ACC112 (cell line): ENCODE data around the gene EIF4E2.

Source experiments
- H2AFZ ChIP-seq: fragments of 200-600 bp; sonication (generic); one replicate; pipeline ENCODE4 v1.6.0; 2017; ENCODE audit warnings: antibody characterized with exemption, low read length; ENCODE audit not compliant: unreplicated experiment
- H3K27ac ChIP-seq: fragments of 200-600 bp; sonication (generic); 2 replicates; pipeline ENCODE4 v1.5.1; 2014; ENCODE audit warnings: low read depth, mild to moderate bottlenecking, antibody characterized with exemption, low read length, moderate library complexity
- H3K27me3 ChIP-seq: fragments of 200-600 bp; sonication (generic); 2 replicates; pipeline ENCODE4 v1.6.1; 2014; ENCODE audit warnings: mild to moderate bottlenecking, antibody characterized with exemption, low read length, moderate library complexity, mixed read lengths; ENCODE audit not compliant: insufficient read depth
- H3K36me3 ChIP-seq: fragments of 200-600 bp; sonication (generic); 2 replicates; pipeline ENCODE4 v1.6.1; 2016; ENCODE audit warnings: mild to moderate bottlenecking, antibody characterized with exemption, low read length, moderate library complexity, mixed read lengths; ENCODE audit not compliant: insufficient read depth
- H3K4me1 ChIP-seq: fragments of 200-600 bp; sonication (generic); one replicate; pipeline ENCODE4 v1.6.1; 2016; ENCODE audit warnings: low read length, mixed read lengths; ENCODE audit not compliant: insufficient read depth, unreplicated experiment, control insufficient read depth
- H3K4me3 ChIP-seq: fragments of 200-600 bp; sonication (generic); 2 replicates; pipeline ENCODE4 v1.5.1; 2014; ENCODE audit warnings: mild to moderate bottlenecking, low read depth, low read length
- H3K79me2 ChIP-seq: fragments of 200-600 bp; sonication (generic); one replicate; pipeline ENCODE4 v1.6.0; 2016; ENCODE audit warnings: low read length; ENCODE audit not compliant: control insufficient read depth, unreplicated experiment, insufficient read depth

EIF4E2 gene

GRCh38 chr2:232581725-232582124 is 31.2 kb downstream of the EIF4E2 start:
- Histone ChIP-seq H3K36me3 (no peaks in the 10 kb centered on the region), H3K4me1 (no peaks in the 10 kb centered on the region), H2AFZ (no peak overlapping the region)

DNA sequence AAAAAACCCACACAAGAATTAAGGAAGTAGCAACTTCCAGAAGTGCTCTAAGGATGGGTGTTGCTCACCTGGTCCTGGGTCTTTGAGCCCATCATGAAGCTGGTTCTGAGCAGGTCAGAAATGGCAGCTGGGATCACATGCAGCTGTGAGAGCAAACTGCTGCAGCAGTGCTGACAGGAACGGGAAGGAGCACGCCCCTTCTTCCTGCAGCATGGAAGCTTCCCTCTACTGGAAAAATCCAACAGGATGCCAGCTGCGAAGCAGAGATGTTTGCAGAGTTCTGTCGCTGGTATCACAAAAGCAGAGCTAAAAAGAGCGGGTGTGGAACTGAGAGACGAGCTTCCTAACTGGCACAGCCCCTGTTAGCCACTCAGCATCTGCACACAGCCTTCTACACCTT is 33.7 kb downstream of the EIF4E2 start:
- peaks cover 8% of the 10 kb centered on the region for H3K4me1 ChIP-seq
- no peak overlapping the region for H2AFZ ChIP-seq
- no peaks in the 10 kb centered on the region for H3K27me3 ChIP-seq
- no peaks in the 10 kb centered on the region for H3K36me3 ChIP-seq
- H3K79me2 ChIP-seq: no peaks in the 10 kb centered on the region
- H3K4me3 ChIP-seq: no peak overlapping the region
- no peak overlapping the region for H3K27ac ChIP-seq

More at GRCh38 chr2:232581725-232582124, 31.2 kb downstream of the EIF4E2 start:
- no peaks in the 10 kb centered on the region for H3K79me2 ChIP-seq
- H3K27ac ChIP-seq: no peak overlapping the region
- H3K27me3 ChIP-seq: no peaks in the 10 kb centered on the region
- H3K4me3 ChIP-seq: no peak overlapping the region

- Histone ChIP-seq H2AFZ (no peak overlapping the region), H3K4me1 (peaks cover 10% of the 10 kb centered on the region), H3K36me3 (no peaks in the 10 kb centered on the region), H3K27me3 (no peaks in the 10 kb centered on the region), H3K27ac (no peak overlapping the region), H3K4me3 (no peak overlapping the region), H3K79me2 (no peaks in the 10 kb centered on the region)
These were observed 36.5 kb downstream of the EIF4E2 start for GRCh38 chr2:232586943-232587505.

- Histone ChIP-seq H3K27ac (no peak overlapping the region), H3K27me3 (no peaks in the 10 kb centered on the region), H3K4me1 (peaks cover 11% of the 10 kb centered on the region), H3K36me3 (no peaks in the 10 kb centered on the region), H3K79me2 (no peaks in the 10 kb centered on the region), H2AFZ (no peak overlapping the region), H3K4me3 (no peak overlapping the region)
These were observed 37.0 kb downstream of the EIF4E2 start for GRCh38 chr2:232587512-232587911.

DNA sequence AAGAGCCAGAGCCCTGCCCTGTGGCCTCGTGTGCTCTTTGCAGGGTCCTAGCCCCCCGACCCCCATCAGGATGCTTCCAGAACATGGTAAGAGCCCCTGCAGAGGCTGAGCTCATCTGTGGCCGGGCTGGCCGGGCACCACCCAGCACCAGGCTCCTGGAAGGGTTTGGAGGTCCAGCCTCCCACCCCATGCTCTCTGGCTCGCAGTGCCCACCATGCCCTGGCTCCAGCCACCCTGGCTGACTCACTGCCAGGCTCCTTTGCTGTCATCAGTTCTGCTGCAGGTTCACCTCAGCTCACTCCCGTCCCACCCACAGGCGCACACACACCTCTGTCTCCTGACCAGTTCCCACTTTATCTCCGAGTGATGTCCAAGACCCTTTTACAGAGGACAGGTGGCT is 37.5 kb downstream of the EIF4E2 start:
- Histone ChIP-seq H3K79me2 (no peaks in the 10 kb centered on the region), H2AFZ (no peak overlapping the region), H3K4me1 (peaks cover 17% of the 10 kb centered on the region), H3K4me3 (no peak overlapping the region), H3K27me3 (no peaks in the 10 kb centered on the region), H3K27ac (no peak overlapping the region), H3K36me3 (no peaks in the 10 kb centered on the region)

GRCh38 chr2:232588680-232589585 is 38.4 kb downstream of the EIF4E2 start:
- Histone ChIP-seq H3K79me2 (no peaks in the 10 kb centered on the region), H3K4me3 (no peak overlapping the region), H3K4me1 (peaks cover 20% of the 10 kb centered on the region), H3K27me3 (no peaks in the 10 kb centered on the region), H2AFZ (no peak overlapping the region), H3K27ac (peak overlapping the region; percentile 34; the same call in 1 of the 2 replicates), H3K36me3 (no peaks in the 10 kb centered on the region)

GRCh38 chr2:232592772-232593395 is 42.4 kb downstream of the EIF4E2 start:
- peak overlapping the region; percentile 50; the same call in 1 of the 2 replicates for H3K27ac ChIP-seq
- H3K36me3 ChIP-seq: no peaks in the 10 kb centered on the region
- H3K4me3 ChIP-seq: no peak overlapping the region
- H3K27me3 ChIP-seq: no peaks in the 10 kb centered on the region
- H3K79me2 ChIP-seq: no peaks in the 10 kb centered on the region
- no peak overlapping the region for H2AFZ ChIP-seq
- peaks cover 20% of the 10 kb centered on the region for H3K4me1 ChIP-seq

- Histone ChIP-seq H3K4me1 (peaks cover 14% of the 10 kb centered on the region), H3K27ac (no peak overlapping the region), H3K79me2 (no peaks in the 10 kb centered on the region), H3K4me3 (no peak overlapping the region), H3K36me3 (no peaks in the 10 kb centered on the region), H3K27me3 (no peaks in the 10 kb centered on the region), H2AFZ (no peak overlapping the region)
These were observed 43.5 kb downstream of the EIF4E2 start for GRCh38 chr2:232593982-232594381.

- peaks cover 8% of the 10 kb centered on the region for H3K4me1 ChIP-seq
- H3K36me3 ChIP-seq: no peaks in the 10 kb centered on the region
- no peak overlapping the region for H2AFZ ChIP-seq
- no peak overlapping the region for H3K27ac ChIP-seq
- H3K27me3 ChIP-seq: no peaks in the 10 kb centered on the region
- H3K79me2 ChIP-seq: no peaks in the 10 kb centered on the region
- no peak overlapping the region for H3K4me3 ChIP-seq
These were observed 47.0 kb downstream of the EIF4E2 start for GRCh38 chr2:232597362-232598079.

GRCh38 chr2:232598293-232598692 is 47.8 kb downstream of the EIF4E2 start:
- H3K4me3 ChIP-seq: no peak overlapping the region
- H3K4me1 ChIP-seq: peaks cover under 1% of the 10 kb centered on the region
- H2AFZ ChIP-seq: no peak overlapping the region
- H3K27ac ChIP-seq: no peak overlapping the region
- H3K79me2 ChIP-seq: no peaks in the 10 kb centered on the region
- H3K36me3 ChIP-seq: no peaks in the 10 kb centered on the region
- 0 out of 2 replicates have a peak, but pooled peaks cover under 1% of the 10 kb centered on the region for H3K27me3 ChIP-seq
